HG03135 (cell line): ENCODE data around the gene HEPACAM.
A peak's percentile ranks its signal among the peaks of the same experiment; 100 is the strongest.

ENCODE experiments used
- ATAC-seq: cut with Tn5 transposase; IDR thresholded peaks from one replicate; pipeline ENCODE4 v1.9.1; 2021; ENCODE audit warnings: mild to moderate bottlenecking, moderate library complexity; ENCODE audit not compliant: unreplicated experiment

Gene HEPACAM

GRCh38 chr11:124943254-124943616 lies 7.4 kb upstream of the HEPACAM start:
- no peak for ATAC-seq

DNA sequence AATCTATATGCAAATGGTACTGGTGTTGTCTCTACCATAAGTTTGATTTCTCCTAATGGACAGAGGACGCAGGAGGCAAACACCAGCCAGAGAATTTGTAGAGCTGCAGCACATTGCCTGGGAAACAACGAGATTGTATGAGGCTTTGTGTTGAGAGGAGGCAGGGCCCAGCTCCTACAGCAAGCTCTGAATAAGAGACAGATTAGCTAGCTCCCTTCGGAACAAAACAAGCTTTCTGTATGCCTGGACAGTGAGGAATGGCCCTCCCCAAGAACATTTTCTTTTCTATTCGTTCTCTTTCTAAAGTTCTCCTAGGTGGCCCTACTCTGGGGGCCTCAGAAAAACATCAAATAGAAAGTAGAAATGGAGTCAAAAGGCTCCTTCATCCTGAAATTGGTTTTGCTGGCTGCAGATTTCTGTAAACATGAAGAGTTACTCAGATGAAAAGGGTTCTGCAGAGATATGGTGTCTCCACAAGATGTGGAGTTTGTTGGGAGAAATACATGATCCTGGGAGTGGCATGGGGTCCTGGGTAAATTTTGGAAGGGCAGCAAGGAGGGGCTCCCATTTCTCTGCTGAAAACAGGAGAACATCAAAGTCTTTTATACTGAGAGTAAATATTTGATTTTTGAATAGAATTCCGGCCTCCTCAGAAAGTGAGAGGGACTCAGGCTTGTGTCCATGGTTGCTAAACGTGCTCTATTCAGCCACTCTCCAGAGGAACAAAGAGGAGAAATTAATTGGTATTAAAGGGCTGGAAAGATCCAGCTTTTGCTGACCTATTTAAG lies 6.8 kb upstream of the HEPACAM start:
- ATAC-seq, result no peak

GRCh38 chr11:124941703-124942102 lies 5.9 kb upstream of the HEPACAM start:
- no peak for ATAC-seq

GRCh38 chr11:124938970-124939369 lies 3.1 kb upstream of the HEPACAM start:
- ATAC-seq, result no peak

DNA sequence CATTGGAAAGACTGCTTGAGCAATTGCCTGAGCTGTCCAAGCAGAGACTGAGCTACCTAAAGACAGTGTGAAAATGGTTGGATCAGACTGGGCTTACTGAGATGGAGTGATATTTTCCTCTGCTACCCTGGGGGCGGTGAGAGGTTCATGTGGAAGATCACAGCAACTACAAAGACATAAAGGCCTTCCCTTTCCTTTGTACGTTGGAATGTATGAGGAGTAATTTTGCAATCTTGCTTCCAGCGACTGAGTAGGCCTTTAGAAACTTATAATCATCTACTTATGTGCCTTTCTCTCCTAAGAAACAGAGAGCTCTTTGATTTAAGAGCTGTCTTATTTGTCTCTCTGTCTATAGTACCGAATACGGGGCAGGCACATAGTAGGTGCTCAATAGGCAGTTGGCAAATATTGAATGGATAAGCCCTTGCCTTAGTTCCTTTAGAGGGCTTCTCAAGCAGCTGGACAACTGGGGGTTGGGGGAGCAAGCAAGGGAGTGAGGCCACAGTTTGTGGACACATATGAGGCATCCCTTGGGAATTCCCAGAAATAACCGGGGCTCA lies 2.4 kb upstream of the HEPACAM start:
- no peak for ATAC-seq

DNA sequence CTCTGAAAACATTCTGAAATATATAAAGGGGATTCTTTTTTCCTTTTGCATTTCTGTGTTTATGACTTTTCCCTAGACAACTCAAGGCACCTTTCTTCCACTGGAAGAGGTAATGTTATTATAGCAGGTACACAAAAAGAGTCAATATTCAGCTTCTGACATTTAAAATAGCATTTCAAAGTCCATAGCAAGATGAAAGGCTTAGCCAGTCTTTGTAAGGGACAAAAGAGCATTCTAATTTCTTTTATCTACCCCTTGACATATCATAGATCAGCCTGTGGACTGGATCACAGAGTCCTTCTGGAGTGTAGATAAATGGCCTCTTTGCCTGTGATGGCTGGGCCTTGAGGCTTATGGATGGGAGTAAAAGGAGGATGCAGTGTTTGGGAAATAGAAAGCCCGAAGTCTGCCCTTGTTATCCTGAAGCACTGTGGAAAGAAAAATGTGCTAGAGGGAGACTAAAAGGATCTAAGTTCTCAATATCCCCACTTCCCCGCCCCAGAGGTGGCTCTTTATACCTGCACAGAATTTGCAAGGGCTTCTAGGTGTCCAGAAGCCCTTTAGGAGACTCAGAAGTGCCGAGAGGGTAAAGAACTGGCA lies 1.6 kb upstream of the HEPACAM start:
- no peak for ATAC-seq

DNA sequence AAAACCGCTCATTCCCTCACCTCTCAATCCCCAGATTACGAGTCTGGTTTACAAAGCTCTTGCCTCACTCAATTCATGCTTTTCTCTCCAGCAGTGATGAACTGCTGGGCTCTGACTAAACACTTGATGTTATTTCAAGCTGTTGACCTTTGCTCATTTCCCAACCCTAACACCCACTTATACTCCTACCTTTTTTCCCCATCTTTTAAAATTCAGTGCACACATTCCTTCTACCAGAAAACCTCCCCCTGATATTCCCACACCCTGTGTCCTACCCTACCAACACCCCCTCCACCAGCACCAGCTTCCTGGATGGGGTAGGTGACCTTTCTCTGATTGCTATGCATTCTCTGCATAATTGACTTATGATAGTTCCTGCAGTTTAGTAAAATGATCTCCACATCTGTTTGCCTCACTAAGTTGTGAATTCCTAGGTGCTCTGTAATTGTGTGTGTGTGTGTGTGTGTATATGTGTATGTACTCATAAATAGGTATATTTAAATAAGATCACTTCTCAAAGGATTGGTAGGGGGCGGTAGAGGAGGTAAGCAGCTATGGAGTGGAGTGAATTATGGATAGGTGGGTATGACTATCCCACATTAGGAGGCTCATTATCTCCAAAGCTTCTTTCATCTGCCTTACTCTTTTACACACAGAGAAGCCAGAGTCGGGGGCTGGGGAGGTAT lies 842 bp downstream of the HEPACAM start:
- ATAC-seq, result no peak

- peak; percentile 91 for ATAC-seq
Measured at GRCh38 chr11:124930799-124931198, 5.0 kb downstream of the HEPACAM start.

- ATAC-seq, result no peak
Measured at GRCh38 chr11:124928942-124929665, 6.7 kb downstream of the HEPACAM start.

GRCh38 chr11:124923296-124923695 lies 12.6 kb downstream of the HEPACAM start:
- ATAC-seq, result no peak

- ATAC-seq, result no peak
Measured at GRCh38 chr11:124922831-124923230, 13.0 kb downstream of the HEPACAM start.

DNA sequence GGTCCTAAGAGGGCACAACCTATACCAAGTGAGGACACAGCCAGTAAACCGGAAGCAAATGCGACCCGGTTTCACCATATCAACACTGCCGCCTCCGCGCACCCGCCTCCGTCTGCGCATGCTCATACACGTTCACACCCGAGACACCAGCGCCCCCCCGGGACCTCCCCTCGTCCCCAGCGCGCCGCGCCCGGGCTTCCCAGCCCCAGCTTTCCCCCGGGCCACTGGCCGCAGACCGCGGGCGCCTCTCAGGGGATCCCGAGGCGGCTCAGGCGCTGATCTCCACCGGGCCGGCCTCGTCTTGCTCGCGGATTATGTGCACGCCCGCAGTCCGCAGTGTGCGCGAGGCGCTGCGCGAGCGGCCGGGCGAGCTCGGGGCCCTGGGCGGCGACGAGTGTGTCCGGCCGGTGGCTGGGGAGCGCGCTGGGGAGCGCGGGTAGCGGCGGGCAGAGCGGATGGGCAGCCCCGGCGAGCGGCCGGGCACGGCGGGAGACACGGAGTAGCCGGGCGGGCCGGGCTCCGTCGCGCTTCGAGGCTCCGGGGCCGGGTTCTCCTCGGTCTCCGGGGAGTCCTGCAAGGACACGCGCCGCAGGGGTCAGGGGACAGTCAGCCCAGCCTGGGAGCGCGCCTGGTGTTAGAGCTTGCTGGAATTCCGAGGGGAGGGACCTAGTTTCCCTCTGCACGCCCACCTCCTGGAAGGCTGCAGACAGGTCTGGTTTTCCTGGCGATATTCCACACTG lies 14.8 kb downstream of the HEPACAM start:
- peak; percentile 54 for ATAC-seq

DNA sequence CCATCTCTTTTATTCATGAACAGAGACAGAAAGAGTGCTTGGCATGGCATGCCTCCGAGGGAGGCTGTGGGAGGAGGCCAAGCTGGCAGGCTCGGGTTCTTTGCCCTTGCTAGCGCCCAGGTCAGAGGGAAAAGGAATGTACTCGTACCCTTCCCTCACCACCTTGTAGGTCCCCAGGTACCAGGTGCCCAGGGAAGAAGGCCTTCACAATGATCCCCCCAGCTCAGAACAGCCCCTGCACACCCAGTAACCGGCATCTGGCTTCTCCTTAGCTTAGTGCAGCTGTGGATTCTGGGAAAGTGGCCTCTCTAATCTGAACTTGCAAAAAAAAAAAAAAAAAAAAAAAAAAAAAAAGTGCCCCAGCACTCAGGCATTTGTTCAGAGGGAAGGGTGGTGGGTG lies 15.5 kb downstream of the HEPACAM start:
- ATAC-seq, result no peak

- ATAC-seq, result no peak
Measured at GRCh38 chr11:124919898-124920297, 15.9 kb downstream of the HEPACAM start.

- no peak for ATAC-seq
Measured at GRCh38 chr11:124918950-124919349, 16.9 kb downstream of the HEPACAM start, which contains the start of gene HEPN1. TSS of gene HEPN1 (plus strand) at chr11:124919250.

GRCh38 chr11:124917115-124917637 lies 18.7 kb downstream of the HEPACAM start:
- no peak for ATAC-seq

DNA sequence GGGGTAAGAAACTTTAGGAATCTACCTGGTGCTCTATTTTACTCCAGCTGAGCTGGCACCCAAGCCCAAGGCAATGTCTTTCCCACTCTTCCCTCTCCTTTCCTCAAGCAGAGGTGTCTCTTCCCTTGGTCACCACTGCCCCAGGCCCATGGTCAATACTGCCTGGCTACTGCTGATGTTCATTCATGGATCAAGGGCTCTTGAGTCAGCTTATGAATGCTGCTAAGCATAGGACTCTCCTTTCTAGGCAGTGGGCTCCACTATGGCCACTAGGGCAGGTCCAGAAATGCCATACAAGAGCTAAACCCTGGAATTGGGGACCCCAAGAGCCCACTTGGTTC lies 19.5 kb downstream of the HEPACAM start:
- no peak for ATAC-seq

GRCh38 chr11:124915541-124916369 lies 20.1 kb downstream of the HEPACAM start:
- no peak for ATAC-seq

DNA sequence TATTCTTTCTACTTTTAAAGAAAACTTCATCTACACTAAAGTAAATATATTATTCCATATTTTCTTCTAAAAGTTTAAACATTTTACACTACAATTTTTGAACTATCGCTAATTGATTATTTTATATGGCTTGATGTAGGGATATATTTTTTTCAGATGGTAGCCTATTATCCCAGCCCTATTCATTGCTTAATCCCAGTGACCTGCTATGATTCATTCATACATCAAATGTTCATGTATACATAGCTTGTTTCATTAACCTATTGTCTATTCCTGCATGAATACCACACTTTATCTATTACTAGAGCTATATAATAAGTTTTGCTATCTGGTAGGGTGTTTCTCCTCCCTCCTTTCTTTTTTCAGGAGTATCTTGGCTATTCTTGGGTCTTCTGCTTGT lies 33.2 kb downstream of the HEPACAM start:
- no peak for ATAC-seq
